ENCODE data around the gene ANXA5.

The ANXA5 gene

DNA sequence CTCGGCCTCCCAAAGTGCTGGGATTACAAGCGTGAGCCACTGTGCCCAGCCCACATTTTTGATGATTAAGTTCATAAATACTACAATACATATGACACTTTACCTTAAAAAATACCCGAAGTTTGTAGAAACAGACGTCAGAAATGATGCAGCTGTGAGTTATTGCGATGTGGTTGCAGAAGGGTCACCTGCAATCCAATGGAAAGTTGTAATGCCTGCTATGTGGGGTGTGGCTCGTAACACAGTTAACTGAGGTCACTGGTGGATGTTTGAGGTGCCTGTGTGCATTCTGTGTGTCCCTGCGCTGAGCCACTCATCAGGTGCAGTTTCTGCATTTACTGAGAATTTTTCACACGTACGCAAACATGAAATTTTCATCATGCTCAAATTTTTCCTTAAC is 64.1 kb downstream of the ANXA5 start:
- DNase-seq = no peak
